ENCODE measurements around the gene RFK.

Gene RFK

GRCh38 chr9:76378367-76379073, 15.7 kb downstream of the RFK start:
- Histone ChIP-seq H3K4me2 (ENCODE audit: low read depth, low read length, poor library complexity, severe bottlenecking) (no peak overlapping the region), H3K27me3 (ENCODE audit: insufficient read depth, low read length, poor library complexity, severe bottlenecking) (no peaks in the 10 kb centered on the region), H3K9me3 (ENCODE audit: insufficient read depth, low read depth, low read length) (no peaks in the 10 kb centered on the region), H3K9me2 (replicated peaks; ENCODE audit: low read depth, low read length) (no peaks in the 10 kb centered on the region), H3K36me3 (ENCODE audit: insufficient read depth, low read length) (no peaks in the 10 kb centered on the region), H3K9ac (ENCODE audit: low read depth, low read length, poor library complexity, severe bottlenecking) (no peak overlapping the region), H3F3A (ENCODE audit: low read depth) (no peaks in the 10 kb centered on the region), H3K79me2 (ENCODE audit: insufficient read depth, low read length) (no peaks in the 10 kb centered on the region), H2AFZ (ENCODE audit: low read length) (no peak overlapping the region), H4K20me1 (ENCODE audit: insufficient read depth, low read length, poor library complexity, severe bottlenecking) (no peaks in the 10 kb centered on the region), H3K4me3 (ENCODE audit: low read length, poor library complexity, severe bottlenecking) (no peak overlapping the region), H3K4me1 (ENCODE audit: insufficient read depth, low read length, poor library complexity, severe bottlenecking) (no peaks in the 10 kb centered on the region)
- TF ChIP-seq EZH2phosphoT487 (IDR thresholded peaks at IDR 0.05; ENCODE audit: borderline replicate concordance) (no peak), CTCF (conservative IDR thresholded peaks at IDR 0.05; ENCODE audit: low read length) (no peak)

- H3K4me1 ChIP-seq (ENCODE audit: insufficient read depth, low read length, poor library complexity, severe bottlenecking): no peaks in the 10 kb centered on the region
- H3K9me3 ChIP-seq (ENCODE audit: insufficient read depth, low read depth, low read length): no peaks in the 10 kb centered on the region
- no peaks in the 10 kb centered on the region for H3K36me3 ChIP-seq (ENCODE audit: insufficient read depth, low read length)
- H2AFZ ChIP-seq (ENCODE audit: low read length): no peak overlapping the region
- H3K9ac ChIP-seq (ENCODE audit: low read depth, low read length, poor library complexity, severe bottlenecking): no peak overlapping the region
- no peaks in the 10 kb centered on the region for H4K20me1 ChIP-seq (ENCODE audit: insufficient read depth, low read length, poor library complexity, severe bottlenecking)
- H3K4me2 ChIP-seq (ENCODE audit: low read depth, low read length, poor library complexity, severe bottlenecking): no peak overlapping the region
- no peak for TF ChIP-seq EZH2phosphoT487 (IDR thresholded peaks at IDR 0.05; ENCODE audit: borderline replicate concordance)
- TF ChIP-seq CTCF (conservative IDR thresholded peaks at IDR 0.05; ENCODE audit: low read length): no peak
- no peak overlapping the region for H3K4me3 ChIP-seq (ENCODE audit: low read length, poor library complexity, severe bottlenecking)
- no peaks in the 10 kb centered on the region for H3K9me2 ChIP-seq (replicated peaks; ENCODE audit: low read depth, low read length)
- no peaks in the 10 kb centered on the region for H3K79me2 ChIP-seq (ENCODE audit: insufficient read depth, low read length)
- no peaks in the 10 kb centered on the region for H3K27me3 ChIP-seq (ENCODE audit: insufficient read depth, low read length, poor library complexity, severe bottlenecking)
- no peaks in the 10 kb centered on the region for H3F3A ChIP-seq (ENCODE audit: low read depth)
These were observed 16.4 kb downstream of the RFK start for GRCh38 chr9:76377791-76378190.

- Histone ChIP-seq H2AFZ (ENCODE audit: low read length) (no peak overlapping the region), H3K36me3 (ENCODE audit: insufficient read depth, low read length) (no peaks in the 10 kb centered on the region), H4K20me1 (ENCODE audit: insufficient read depth, low read length, poor library complexity, severe bottlenecking) (no peaks in the 10 kb centered on the region), H3K9me2 (replicated peaks; ENCODE audit: low read depth, low read length) (no peaks in the 10 kb centered on the region), H3K9me3 (ENCODE audit: insufficient read depth, low read depth, low read length) (no peaks in the 10 kb centered on the region), H3K79me2 (ENCODE audit: insufficient read depth, low read length) (no peaks in the 10 kb centered on the region), H3F3A (ENCODE audit: low read depth) (no peaks in the 10 kb centered on the region), H3K4me1 (ENCODE audit: insufficient read depth, low read length, poor library complexity, severe bottlenecking) (no peaks in the 10 kb centered on the region), H3K4me2 (ENCODE audit: low read depth, low read length, poor library complexity, severe bottlenecking) (no peak overlapping the region), H3K27me3 (ENCODE audit: insufficient read depth, low read length, poor library complexity, severe bottlenecking) (no peaks in the 10 kb centered on the region), H3K9ac (ENCODE audit: low read depth, low read length, poor library complexity, severe bottlenecking) (no peak overlapping the region), H3K4me3 (ENCODE audit: low read length, poor library complexity, severe bottlenecking) (no peak overlapping the region)
- TF ChIP-seq CTCF (conservative IDR thresholded peaks at IDR 0.05; ENCODE audit: low read length): no peak
- no peak for TF ChIP-seq EZH2phosphoT487 (IDR thresholded peaks at IDR 0.05; ENCODE audit: borderline replicate concordance)
These were observed 19.3 kb downstream of the RFK start for GRCh38 chr9:76374783-76375559.
